Colon (tissue), 2 donors: ENCODE results near the gene PSTK.

ENCODE experiments used
- FAIRE-seq: peaks from 2 replicates; lab custom pipeline; 2012; peaks lifted over from hg19 to GRCh38; lab: Jason Lieb, UNC
- donor health status: control.
- donor health status: control.

PSTK gene

GRCh38 chr10:123019941-123020703 lies 39.9 kb downstream of the PSTK start:
- no peak for FAIRE-seq

DNA sequence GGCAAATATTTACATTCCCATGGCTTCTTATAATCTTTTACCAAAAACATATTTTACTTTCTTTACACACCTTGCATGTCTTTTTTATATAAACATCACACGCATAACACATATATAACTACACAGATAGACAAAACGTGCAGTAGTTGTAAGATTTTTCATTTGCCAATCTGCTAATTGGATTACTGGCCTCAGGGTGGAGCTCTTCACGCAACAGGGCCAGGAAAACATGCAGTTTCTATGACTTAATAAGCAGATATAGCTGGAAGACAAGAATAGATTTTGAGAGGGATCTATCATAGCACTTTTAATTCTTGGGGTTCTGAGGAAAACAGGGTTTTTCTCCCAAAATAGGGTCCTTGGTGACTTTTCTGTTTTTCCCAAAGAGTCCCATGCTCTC lies 41.3 kb downstream of the PSTK start:
- FAIRE-seq = no peak

DNA sequence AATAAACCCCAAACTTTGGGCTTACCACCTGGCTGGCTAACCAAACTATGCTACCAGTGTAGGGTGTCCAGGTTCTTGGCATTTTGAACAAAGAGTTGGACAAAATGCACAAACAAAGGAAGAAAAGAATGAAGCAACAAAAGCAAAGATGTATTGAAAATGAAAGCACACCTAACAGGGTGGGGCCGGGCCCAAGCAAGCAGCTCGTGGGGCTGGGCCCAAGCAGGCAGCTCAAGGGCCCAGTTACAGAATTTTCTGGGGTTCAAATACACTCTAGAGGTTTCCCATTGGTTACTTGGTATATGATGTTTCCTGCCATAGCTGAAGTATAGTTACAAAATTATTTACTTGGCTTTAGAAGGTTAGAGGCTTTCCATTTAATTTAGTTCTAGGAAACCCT lies 44.3 kb downstream of the PSTK start:
- FAIRE-seq = no peak

DNA sequence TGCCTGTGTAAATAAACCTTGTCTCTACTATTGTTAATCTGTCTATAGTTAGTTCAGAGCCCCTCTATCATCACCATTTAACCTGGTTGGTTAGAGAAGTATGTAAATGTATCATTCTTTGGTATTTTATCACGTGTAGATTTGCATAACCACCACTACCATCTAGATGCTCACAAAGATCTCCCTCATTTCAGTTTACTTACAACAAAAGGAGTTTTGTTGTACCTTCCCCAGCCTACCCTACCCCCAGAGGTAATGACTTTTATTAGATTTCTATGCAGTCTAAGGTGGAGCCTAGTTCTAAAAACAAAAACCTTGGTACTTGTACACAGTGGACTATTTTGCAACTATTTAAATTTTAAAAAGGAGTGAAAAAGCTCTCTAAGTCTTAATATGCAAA lies 46.1 kb downstream of the PSTK start:
- FAIRE-seq = no peak

DNA sequence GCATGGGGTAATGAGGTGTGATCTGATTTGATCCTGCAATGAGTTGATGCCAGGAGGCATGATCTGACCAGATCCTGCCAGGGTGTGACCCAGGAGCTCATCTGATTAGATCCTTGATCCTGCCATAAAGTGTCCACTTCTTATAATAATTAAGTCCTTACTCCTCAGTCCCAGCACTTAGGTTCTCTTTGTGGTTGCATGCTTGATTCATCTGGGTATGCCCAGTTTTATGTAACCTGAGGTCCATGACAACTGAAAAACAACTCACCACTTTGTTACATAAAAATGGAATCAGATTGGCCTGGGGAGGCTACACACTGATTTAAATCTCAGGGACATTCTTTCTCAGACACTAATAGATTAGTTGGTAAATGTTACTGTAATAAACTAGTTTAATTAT lies 47.7 kb downstream of the PSTK start:
- FAIRE-seq = no peak

- no peak for FAIRE-seq
Observed at GRCh38 chr10:123031124-123031523, 50.9 kb downstream of the PSTK start.

DNA sequence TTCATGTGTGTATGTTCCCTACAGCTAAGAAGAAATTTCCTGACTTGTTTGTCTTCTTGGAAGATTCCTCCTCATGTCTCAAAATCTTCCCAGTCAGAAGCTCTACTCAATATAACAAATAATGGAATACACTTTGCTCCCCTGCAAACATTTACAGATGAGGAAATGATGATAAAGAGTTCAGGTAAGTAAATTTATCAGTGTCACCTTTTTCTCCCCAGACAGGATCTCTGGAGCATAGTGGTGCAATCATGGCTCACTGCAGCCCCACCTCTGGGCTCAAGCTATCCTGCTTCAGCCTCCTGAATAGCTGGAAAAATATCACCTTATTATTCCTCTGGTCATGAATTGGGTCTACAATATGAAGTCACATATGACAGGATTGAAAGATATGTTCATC lies 54.1 kb downstream of the PSTK start:
- FAIRE-seq = no peak

GRCh38 chr10:123035467-123036086 lies 55.4 kb downstream of the PSTK start:
- no peak for FAIRE-seq

GRCh38 chr10:123038782-123039631 lies 58.8 kb downstream of the PSTK start:
- FAIRE-seq = no peak

DNA sequence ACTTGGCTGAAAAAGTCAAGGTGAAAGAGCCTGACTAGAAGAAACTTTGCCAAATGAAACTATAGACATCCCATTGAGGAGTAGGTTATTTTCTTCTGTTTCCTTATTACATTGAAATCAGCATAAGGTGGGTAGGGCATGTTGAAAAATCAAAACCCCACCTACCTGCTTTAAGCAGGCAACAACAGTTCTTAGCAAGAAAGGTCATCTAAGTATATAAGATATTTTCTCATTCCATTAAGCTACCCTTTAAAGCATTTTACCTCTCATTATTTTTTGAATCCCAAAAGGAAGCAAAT lies 59.4 kb downstream of the PSTK start:
- FAIRE-seq = no peak
